GM12873 (cell line): ENCODE measurements around the gene FARS2.

Experiments used
- CTCF ChIP-seq: IDR thresholded peaks from 2 replicates; pipeline ENCODE4 v1.5.1; 2012; ENCODE audit warnings: low read depth, mild to moderate bottlenecking, moderate library complexity, low read length, control low read depth; ENCODE audit not compliant: insufficient read depth; ENCODE audit errors: missing control alignments

FARS2 gene

GRCh38 chr6:5766260-5766659, 504.9 kb downstream of the FARS2 start:
- TF ChIP-seq CTCF: peak; percentile 32

GRCh38 chr6:5767471-5767870, 506.2 kb downstream of the FARS2 start:
- no peak for TF ChIP-seq CTCF

- TF ChIP-seq CTCF: no peak
Observed at GRCh38 chr6:5771211-5771610, 509.9 kb downstream of the FARS2 start.

GRCh38 chr6:5771759-5772390, 510.6 kb downstream of the FARS2 start:
- no peak for TF ChIP-seq CTCF

GRCh38 chr6:5772408-5773120, 511.3 kb downstream of the FARS2 start:
- TF ChIP-seq CTCF: no peak

- no peak for TF ChIP-seq CTCF
Observed at GRCh38 chr6:5776104-5776503, 514.8 kb downstream of the FARS2 start.

- no peak for TF ChIP-seq CTCF
Observed at GRCh38 chr6:5776706-5777390, 515.5 kb downstream of the FARS2 start.
